Measurements from ENCODE around the gene ZNF35. TPM values are rescaled to one million over a fixed set of nuclear protein-coding genes. Genes with fewer than 3 reads are reported as not detected.
"Not testable (repeated sequence)": the region's sequence is repeated elsewhere in the genome, so short reads cannot be mapped to it uniquely, and the experiment has no call there.

The ZNF35 gene
- total RNA-seq, 1 donor from 2014 or later = 21.2 TPM

- Histone ChIP-seq H3K27me3 (ENCODE audit: control insufficient read depth, insufficient read depth, low read length) (no peaks in the 10 kb centered on the region), H3K36me3 (ENCODE audit: control insufficient read depth, insufficient read depth, low read length) (peaks cover 5% of the 10 kb centered on the region), H3K4me3 (ENCODE audit: low read depth, low read length) (no peak overlapping the region)
- TF ChIP-seq CTCF (IDR thresholded peaks at IDR 0.05; ENCODE audit: insufficient read depth, low read length, poor library complexity, severe bottlenecking) = no peak
- no peak for DNase-seq (ENCODE audit: low read depth)
Observed at GRCh38 chr3:44659015-44659414, 10.5 kb downstream of the ZNF35 start.

- H3K4me3 ChIP-seq (ENCODE audit: low read depth, low read length) = no peak overlapping the region
- TF ChIP-seq CTCF (IDR thresholded peaks at IDR 0.05; ENCODE audit: insufficient read depth, low read length, poor library complexity, severe bottlenecking) = no peak
- DNase-seq (ENCODE audit: low read depth) = no peak
- peaks cover 5% of the 10 kb centered on the region for H3K36me3 ChIP-seq (ENCODE audit: control insufficient read depth, insufficient read depth, low read length)
- H3K27me3 ChIP-seq (ENCODE audit: control insufficient read depth, insufficient read depth, low read length) = no peaks in the 10 kb centered on the region
Observed at GRCh38 chr3:44659434-44659833, 10.9 kb downstream of the ZNF35 start.

- TF ChIP-seq CTCF (IDR thresholded peaks at IDR 0.05; ENCODE audit: insufficient read depth, low read length, poor library complexity, severe bottlenecking) = no peak
- no peak for DNase-seq (ENCODE audit: low read depth)
- H3K36me3 ChIP-seq (ENCODE audit: control insufficient read depth, insufficient read depth, low read length) = peaks cover 5% of the 10 kb centered on the region
- H3K4me3 ChIP-seq (ENCODE audit: low read depth, low read length) = no peak overlapping the region
- no peaks in the 10 kb centered on the region for H3K27me3 ChIP-seq (ENCODE audit: control insufficient read depth, insufficient read depth, low read length)
Observed at GRCh38 chr3:44661189-44661588, 12.7 kb downstream of the ZNF35 start.

GRCh38 chr3:44665173-44665572, 16.6 kb downstream of the ZNF35 start:
- no peaks in the 10 kb centered on the region for H3K27me3 ChIP-seq (ENCODE audit: control insufficient read depth, insufficient read depth, low read length)
- H3K36me3 ChIP-seq (ENCODE audit: control insufficient read depth, insufficient read depth, low read length) = peaks cover 2% of the 10 kb centered on the region
- no peak overlapping the region for H3K4me3 ChIP-seq (ENCODE audit: low read depth, low read length)
- no peak for DNase-seq (ENCODE audit: low read depth)
- no peak for TF ChIP-seq CTCF (IDR thresholded peaks at IDR 0.05; ENCODE audit: insufficient read depth, low read length, poor library complexity, severe bottlenecking)

GRCh38 chr3:44666346-44666745, 17.8 kb downstream of the ZNF35 start:
- peaks cover under 1% of the 10 kb centered on the region for H3K36me3 ChIP-seq (ENCODE audit: control insufficient read depth, insufficient read depth, low read length)
- no peaks in the 10 kb centered on the region for H3K27me3 ChIP-seq (ENCODE audit: control insufficient read depth, insufficient read depth, low read length)
- no peak overlapping the region for H3K4me3 ChIP-seq (ENCODE audit: low read depth, low read length)
- TF ChIP-seq CTCF (IDR thresholded peaks at IDR 0.05; ENCODE audit: insufficient read depth, low read length, poor library complexity, severe bottlenecking) = no peak
- no peak for DNase-seq (ENCODE audit: low read depth)

GRCh38 chr3:44669760-44670159, 21.2 kb downstream of the ZNF35 start:
- TF ChIP-seq CTCF (IDR thresholded peaks at IDR 0.05; ENCODE audit: insufficient read depth, low read length, poor library complexity, severe bottlenecking) = no peak
- Histone ChIP-seq H3K36me3 (ENCODE audit: control insufficient read depth, insufficient read depth, low read length) (no peaks in the 10 kb centered on the region), H3K27me3 (ENCODE audit: control insufficient read depth, insufficient read depth, low read length) (no peaks in the 10 kb centered on the region), H3K4me3 (ENCODE audit: low read depth, low read length) (no peak overlapping the region)
- DNase-seq (ENCODE audit: low read depth) = no peak

- not testable (repeated sequence) for H3K27me3 ChIP-seq (ENCODE audit: control insufficient read depth, insufficient read depth, low read length); H3K4me3 ChIP-seq (ENCODE audit: low read depth, low read length); DNase-seq (ENCODE audit: low read depth); H3K36me3 ChIP-seq (ENCODE audit: control insufficient read depth, insufficient read depth, low read length)
Observed at GRCh38 chr3:44673466-44673865, 24.9 kb downstream of the ZNF35 start.
